Ovary (tissue), 9 donors: ENCODE results near the gene CSNK1G2. TPM values are rescaled to one million over a fixed set of nuclear protein-coding genes. Genes with fewer than 3 reads are reported as not detected.

Source experiments
- DNase-seq, 5 donors: peaks; one replicate each; pipeline ENCODE4 v3.0.0-alpha.2; 2019 to 2020
- H3K27ac ChIP-seq, 2 donors: fragments of 200-600 bp; one replicate each; pipeline versions ENCODE4 v1.5.1 to v1.8.0; 2019 to 2022
- H3K27me3 ChIP-seq: fragments of 200-600 bp; one replicate; pipeline ENCODE4 v1.8.0; 2022
- H3K36me3 ChIP-seq: fragments of 200-600 bp; sonication (generic); one replicate; pipeline ENCODE4 v1.5.1; 2019
- H3K4me1 ChIP-seq: one replicate; pipeline ENCODE4 v1.8.1; 2013; ENCODE audit warnings: mild to moderate bottlenecking, moderate library complexity; ENCODE audit not compliant: insufficient read depth
- H3K4me3 ChIP-seq: fragments of 200-600 bp; sonication (generic); one replicate; pipeline ENCODE4 v1.5.1; 2017
- H3K9me3 ChIP-seq, 2 donors: fragments of 200-600 bp in 1 of 2; sonication (generic) in 1 of 2; one replicate each; pipeline versions ENCODE4 v1.5.1 to v1.8.1; 2013 to 2019; ENCODE audit warnings: mild to moderate bottlenecking in 1 of 2, moderate library complexity in 1 of 2
- EP300 ChIP-seq: sonication (generic); formaldehyde crosslinking; IDR thresholded peaks from one replicate; pipeline ENCODE4 v1.6.1; 2017; ENCODE audit warnings: antibody characterized with exemption
- POLR2A ChIP-seq: fragments of 450-650 bp; IDR thresholded peaks from one replicate; pipeline ENCODE4 v1.6.1; 2017; ENCODE audit warnings: antibody characterized with exemption, mild to moderate bottlenecking, moderate library complexity
- WGBS, 3 donors: extraction: QIAGEN DNeasy Blood & Tissue Kit in 1 of 3; methylation state at CpG; one replicate each; pipeline versions ENCODE4 v1.1.5 to v1.1.7; 2013 to 2017; 5-methylcytosine and 5-hydroxymethylcytosine counted together
- intact Hi-C, 4 donors: fragments of 100-400 bp; cut with DNase I; formaldehyde crosslinking; loops; one replicate each; pipeline versions ENCODE4 v1.11.0 to v1.15.1; 2022 to 2023
- polyA plus RNA-seq, 2 donors: library from polyadenylated mRNA; stranded (reverse); fragments of 200-250 nt in 1 of 2; fragments of 350-450 nt in 1 of 2; fragmentation: Illumina TruSeq in 1 of 2; extraction: RNeasy Lipid Tissue Mini Kit (QIAGEN cat#74804) in 1 of 2; gene quantifications; one replicate each; pipeline ENCODE4 v1.2.3, GENCODE V29; 2013 to 2014
- total RNA-seq, 7 donors: library from RNA; depleted of rRNA in 2 of 7; stranded (reverse); fragments of >200 nt in 2 of 7; fragmentation: NEBNext Ultra II Directional in 3 of 7; extraction: Animal tissue kit (Norgen Biotek cat#: 25700) in 3 of 7; gene quantifications; one replicate each; pipeline versions ENCODE4 v1.1.0 to v1.2.4, GENCODE V29; 2016 to 2023
- TF ChIP-seq, protein P1 (sequence below), 3 donors: fragments of 450-650 bp in 2 of 3; fragments of 200-600 bp in 1 of 3; IDR thresholded peaks; one replicate each; pipeline versions ENCODE4 v1.5.1 to v1.8.0; 2016 to 2022; ENCODE audit warnings: antibody characterized with exemption in 3 of 3, mild to moderate bottlenecking in 1 of 3
- donor health status: DM: no; HTN: no; CAD: no; lungs with moderate emphysema.
- donor health status: DM: no; HTN: no; CAD: no.
- donor health status: Bipolar disorder and iron deficiency.
- donor health status: DM: yes; HTN: yes; CAD: no.
- donor health status: DM: no; HTN: no; CAD: no.
- donor health status: DM: yes; HTN: yes; CAD: no.

Gene CSNK1G2
- total and polyA plus RNA-seq, 9 donors, result 5.9 to 65.4 (median 50.3) TPM

DNA sequence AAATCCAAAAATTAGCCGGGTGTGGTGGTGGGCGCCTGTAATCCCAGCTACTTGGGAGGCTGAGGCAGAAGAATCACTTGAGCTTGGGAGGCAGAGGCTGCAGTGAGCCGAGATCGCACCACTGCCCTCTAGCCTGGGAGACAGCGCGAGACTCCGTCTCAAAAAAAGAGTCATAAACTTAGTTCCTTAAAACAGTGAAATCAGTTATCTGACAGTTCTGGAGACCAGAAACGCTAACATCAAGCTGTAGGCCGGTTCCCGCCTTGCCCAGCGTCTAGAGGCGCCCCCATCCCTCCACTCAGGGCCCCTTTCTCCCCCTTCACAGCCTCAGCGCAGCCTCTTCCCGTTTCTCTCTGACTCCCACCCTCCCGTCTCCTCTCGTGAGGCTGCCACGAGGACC, 23.8 kb upstream of the CSNK1G2 start:
- no peaks in the 10 kb centered on the region for H3K9me3 ChIP-seq
- H3K36me3 ChIP-seq, result no peaks in the 10 kb centered on the region
- no peak for TF ChIP-seq POLR2A
- no peak for TF ChIP-seq EP300
- TF ChIP-seq, protein P1, sequence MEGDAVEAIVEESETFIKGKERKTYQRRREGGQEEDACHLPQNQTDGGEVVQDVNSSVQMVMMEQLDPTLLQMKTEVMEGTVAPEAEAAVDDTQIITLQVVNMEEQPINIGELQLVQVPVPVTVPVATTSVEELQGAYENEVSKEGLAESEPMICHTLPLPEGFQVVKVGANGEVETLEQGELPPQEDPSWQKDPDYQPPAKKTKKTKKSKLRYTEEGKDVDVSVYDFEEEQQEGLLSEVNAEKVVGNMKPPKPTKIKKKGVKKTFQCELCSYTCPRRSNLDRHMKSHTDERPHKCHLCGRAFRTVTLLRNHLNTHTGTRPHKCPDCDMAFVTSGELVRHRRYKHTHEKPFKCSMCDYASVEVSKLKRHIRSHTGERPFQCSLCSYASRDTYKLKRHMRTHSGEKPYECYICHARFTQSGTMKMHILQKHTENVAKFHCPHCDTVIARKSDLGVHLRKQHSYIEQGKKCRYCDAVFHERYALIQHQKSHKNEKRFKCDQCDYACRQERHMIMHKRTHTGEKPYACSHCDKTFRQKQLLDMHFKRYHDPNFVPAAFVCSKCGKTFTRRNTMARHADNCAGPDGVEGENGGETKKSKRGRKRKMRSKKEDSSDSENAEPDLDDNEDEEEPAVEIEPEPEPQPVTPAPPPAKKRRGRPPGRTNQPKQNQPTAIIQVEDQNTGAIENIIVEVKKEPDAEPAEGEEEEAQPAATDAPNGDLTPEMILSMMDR (IDR thresholded peaks at IDR 0.05), result no peak
- 80 to 88% (median 81%) methylated on average over 17 of the region's 17 CpGs for WGBS, 3 donors
- H3K4me1 ChIP-seq, result no peaks in the 10 kb centered on the region
- H3K4me3 ChIP-seq, result no peak overlapping the region
- DNase-seq, result no peak
- intact Hi-C loops, result no loop called here
- no peak overlapping the region for H3K27ac ChIP-seq
- no peaks in the 10 kb centered on the region for H3K27me3 ChIP-seq

- Histone ChIP-seq H3K4me1 (no peaks in the 10 kb centered on the region), H3K27ac (no peak overlapping the region), H3K27me3 (no peaks in the 10 kb centered on the region), H3K4me3 (no peak overlapping the region), H3K9me3 (no peaks in the 10 kb centered on the region), H3K36me3 (no peaks in the 10 kb centered on the region)
- intact Hi-C loops, result no loop called here
- WGBS, 3 donors, result 88 to 90% (median 89%) methylated on average over 25 of the region's 25 CpGs
- TF ChIP-seq, protein P1 (IDR thresholded peaks at IDR 0.05), result no peak
- TF ChIP-seq EP300 (no peak), POLR2A (no peak)
- no peak for DNase-seq
Measured at GRCh38 chr19:1917926-1918325, 23.0 kb upstream of the CSNK1G2 start.

DNA sequence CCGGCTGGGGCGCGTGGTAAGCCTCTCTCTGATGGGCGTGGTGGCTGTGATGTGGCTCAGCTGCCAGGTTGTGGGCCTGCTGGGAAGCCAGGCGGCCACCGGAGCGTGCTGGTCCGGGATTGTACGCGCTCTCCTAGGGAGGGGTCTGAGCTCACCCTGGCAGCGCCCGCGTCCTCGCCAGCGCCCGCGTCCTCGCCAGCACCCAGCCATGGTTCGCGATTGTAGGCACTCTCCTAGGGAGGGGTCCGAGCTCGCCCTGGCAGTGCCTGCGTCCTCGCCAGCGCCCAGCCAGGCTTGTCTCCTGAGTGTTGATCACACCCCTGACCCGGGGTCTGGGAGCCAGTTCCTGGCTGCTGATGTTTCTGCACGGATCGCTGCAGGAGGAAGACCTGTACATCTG, 22.0 kb upstream of the CSNK1G2 start:
- TF ChIP-seq, protein P1 (IDR thresholded peaks at IDR 0.05), result no peak
- TF ChIP-seq POLR2A (no peak), EP300 (no peak)
- Histone ChIP-seq H3K4me3 (no peak overlapping the region), H3K9me3 (no peaks in the 10 kb centered on the region), H3K27ac (no peak overlapping the region), H3K36me3 (no peaks in the 10 kb centered on the region), H3K27me3 (no peaks in the 10 kb centered on the region), H3K4me1 (no peaks in the 10 kb centered on the region)
- 93 to 95% (median 93%) methylated on average over 28 of the region's 28 CpGs for WGBS, 3 donors
- DNase-seq, result peak in 1 of 5 donors; percentile 24
- intact Hi-C loops, result no loop called here

DNA sequence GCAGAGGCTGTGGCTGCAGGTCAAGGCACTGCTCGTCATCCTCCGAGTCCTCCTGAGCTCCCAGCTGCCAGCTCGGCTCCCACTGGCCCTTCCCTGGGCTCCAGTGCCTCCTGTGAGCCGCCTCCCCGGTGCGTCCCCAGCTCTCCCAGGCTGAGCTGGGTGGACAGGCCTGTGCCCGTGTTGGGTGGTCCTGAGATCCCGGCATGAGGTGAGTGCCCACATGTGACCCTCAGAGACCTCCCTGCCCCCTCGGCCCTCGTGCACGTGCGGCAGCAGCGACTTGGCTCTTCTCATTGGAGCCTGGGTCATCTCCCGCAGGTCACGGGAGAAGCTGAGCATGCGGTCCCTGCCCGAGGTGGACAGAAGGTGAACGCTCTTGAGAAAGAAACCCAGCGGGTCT, 20.3 kb upstream of the CSNK1G2 start:
- 82 to 92% (median 87%) methylated on average over 19 of the region's 19 CpGs for WGBS, 3 donors
- Histone ChIP-seq H3K4me3 (no peak overlapping the region), H3K27me3 (no peaks in the 10 kb centered on the region), H3K9me3 (no peaks in the 10 kb centered on the region), H3K4me1 (no peaks in the 10 kb centered on the region), H3K36me3 (no peaks in the 10 kb centered on the region), H3K27ac (no peak overlapping the region)
- no peak for DNase-seq
- intact Hi-C loops, result no loop called here
- TF ChIP-seq EP300 (no peak), POLR2A (no peak)
- TF ChIP-seq, protein P1 (IDR thresholded peaks at IDR 0.05), result no peak

DNA sequence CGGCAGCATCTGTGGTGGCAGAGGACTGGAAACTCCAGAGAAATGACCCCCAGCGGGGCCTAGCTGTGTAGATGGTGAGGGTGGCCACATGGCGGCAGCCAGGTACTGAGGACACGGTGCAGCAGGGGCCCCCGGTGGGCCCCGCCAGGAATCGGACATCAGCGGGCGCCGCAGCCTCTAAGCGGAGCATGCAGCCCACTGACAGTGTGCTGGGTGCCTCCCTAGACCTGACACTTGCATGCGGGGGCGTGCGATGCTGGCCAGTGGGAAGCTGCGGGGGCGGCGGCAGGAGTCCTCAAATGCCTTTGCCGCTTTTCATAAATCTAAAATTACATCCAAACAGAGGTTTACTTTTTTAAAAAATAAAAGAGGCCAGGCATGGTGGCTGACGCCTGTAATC, 19.6 kb upstream of the CSNK1G2 start:
- intact Hi-C loops, result no loop called here
- no peaks in the 10 kb centered on the region for H3K36me3 ChIP-seq
- H3K27me3 ChIP-seq, result no peaks in the 10 kb centered on the region
- H3K9me3 ChIP-seq, result no peaks in the 10 kb centered on the region
- H3K4me1 ChIP-seq, result no peaks in the 10 kb centered on the region
- no peak overlapping the region for H3K4me3 ChIP-seq
- peak in 1 of 5 donors; percentile 33 for DNase-seq
- H3K27ac ChIP-seq, result no peak overlapping the region
- TF ChIP-seq EP300, result no peak
- TF ChIP-seq, protein P1 (IDR thresholded peaks at IDR 0.05), result no peak
- no peak for TF ChIP-seq POLR2A
- WGBS, 3 donors, result 52 to 61% (median 59%) methylated on average over 19 of the region's 19 CpGs
